ACHN (cell line): Measurements from ENCODE around the gene PLCH1.
A peak's percentile ranks its signal among the peaks of the same experiment; 100 is the strongest.

Source experiments
- DNase-seq: peaks from one replicate; pipeline ENCODE4 v3.0.0-alpha.2; 2015
- in situ Hi-C: cut with HindIII; loops from 2 replicates; pipeline ENCODE4 v1.10.0; 2017; ENCODE audit warnings: low sequenced_read_pairs, low pct_ligation_motif_present, low pct_unique_long_range_greater_than_20kb

Gene PLCH1

DNA sequence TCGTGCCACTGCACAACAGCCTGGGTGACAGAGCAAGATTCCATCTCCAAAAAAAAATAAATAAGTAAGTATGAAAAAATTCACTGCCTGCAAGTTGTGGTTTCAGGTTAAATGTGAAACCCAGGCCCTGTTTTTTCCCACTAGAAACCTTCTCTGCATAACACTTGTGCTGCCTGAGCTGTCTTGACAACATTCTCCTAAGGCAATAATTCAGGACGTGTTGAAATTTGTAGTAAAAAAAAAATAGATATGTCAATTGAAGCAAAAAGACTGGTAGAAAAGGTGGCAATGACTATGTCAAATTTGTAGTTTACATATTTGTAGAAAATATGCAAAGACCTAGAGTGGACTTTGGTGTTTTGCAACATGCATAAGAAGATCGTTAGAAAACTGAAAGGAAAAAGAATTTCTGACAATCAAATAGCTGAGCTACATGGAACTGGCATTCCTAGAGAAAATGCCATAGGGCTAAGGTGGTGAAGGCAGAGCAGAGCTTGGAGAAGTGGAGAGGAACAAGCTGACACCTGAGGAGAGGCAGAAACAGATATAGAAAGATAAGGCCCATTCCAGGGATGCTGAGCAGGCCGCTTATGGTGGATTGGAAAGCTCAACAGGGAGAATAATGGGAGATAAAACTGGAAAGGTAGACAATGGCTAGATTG, 150.2 kb downstream of the PLCH1 start:
- DNase-seq, result no peak
- in situ Hi-C loops, result no loop called here

DNA sequence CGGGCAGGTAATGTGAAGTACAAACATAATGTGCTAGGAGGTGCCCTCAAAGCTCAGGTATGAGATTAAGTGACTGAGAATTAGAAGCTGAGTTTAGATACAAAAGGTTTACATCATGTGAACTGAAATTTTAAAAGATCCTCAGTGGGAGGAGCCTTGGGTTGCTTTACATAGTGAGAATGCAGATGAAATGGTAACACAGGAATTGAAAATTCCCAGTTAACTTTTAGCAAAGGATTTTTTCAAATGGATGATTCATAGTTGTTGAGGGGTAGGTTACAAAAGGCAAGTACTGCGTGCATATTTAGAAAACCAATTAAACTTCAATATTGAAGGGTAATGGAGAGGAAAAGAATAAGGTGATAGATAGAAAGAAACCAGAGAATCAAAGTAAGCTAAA, 157.3 kb downstream of the PLCH1 start:
- in situ Hi-C loops, result no loop called here
- DNase-seq, result no peak

DNA sequence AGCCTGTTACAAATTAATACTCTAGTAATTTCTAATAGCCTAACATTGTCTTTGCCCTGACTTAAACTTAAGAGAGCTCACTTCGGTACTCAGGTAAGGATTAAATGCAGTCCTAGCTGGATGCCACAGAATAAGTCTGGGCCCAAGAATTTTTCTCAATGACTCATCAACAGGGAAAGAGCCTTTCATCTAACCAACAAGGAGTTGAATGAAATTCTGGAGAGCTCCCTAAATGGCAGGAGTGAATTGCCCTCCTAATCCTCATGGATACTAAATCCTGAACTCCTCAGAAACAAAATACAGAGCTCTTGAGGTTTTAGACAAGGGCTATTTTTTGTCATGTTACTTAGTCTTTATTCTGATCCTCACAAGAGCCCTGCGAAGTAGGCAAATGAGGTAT, 159.5 kb downstream of the PLCH1 start:
- in situ Hi-C loops, result no loop called here

DNA sequence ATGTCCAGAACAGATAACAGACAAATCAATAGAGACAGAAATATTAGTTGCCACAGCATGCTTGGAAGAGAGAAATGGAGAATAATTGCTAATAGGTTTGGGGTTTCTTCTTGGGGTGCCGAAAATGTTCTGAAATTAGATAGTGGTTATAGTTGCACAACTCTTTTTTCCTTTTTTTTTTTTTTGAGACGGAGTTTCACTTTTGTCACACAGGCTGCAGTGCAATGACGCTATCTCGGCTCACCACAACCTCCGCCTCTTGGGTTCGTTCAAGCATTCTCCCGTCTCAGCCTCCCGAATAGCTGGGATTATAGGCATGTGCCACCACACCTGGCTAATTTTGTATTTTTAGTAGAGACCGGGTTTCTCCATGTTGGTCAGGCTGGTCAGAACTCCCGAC, 163.3 kb downstream of the PLCH1 start:
- in situ Hi-C loops, result no loop called here
- DNase-seq, result no peak

More for the DNA sequence above, 159.5 kb downstream of the PLCH1 start:
- no peak for DNase-seq

DNA sequence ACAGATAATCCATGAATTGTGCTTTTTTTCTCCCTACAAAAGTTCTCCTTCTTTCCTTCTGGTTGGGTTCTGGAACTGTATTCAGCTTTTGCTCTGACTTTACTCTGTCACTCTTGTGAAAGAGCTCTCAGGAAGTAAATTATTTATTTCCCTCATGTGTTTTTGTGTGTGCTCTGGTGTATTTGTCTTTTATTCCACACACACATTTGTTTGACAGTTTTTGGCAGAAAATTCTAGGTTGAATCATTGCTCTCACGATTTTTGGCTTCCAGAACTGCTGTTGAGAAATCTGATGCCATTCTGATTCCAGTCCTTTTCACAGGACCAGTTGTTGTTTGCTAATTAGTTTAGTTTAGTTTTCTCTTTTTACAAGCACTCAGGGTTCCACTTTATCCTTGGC, 172.8 kb downstream of the PLCH1 start:
- no peak for DNase-seq
- in situ Hi-C loops, result no loop called here

DNA sequence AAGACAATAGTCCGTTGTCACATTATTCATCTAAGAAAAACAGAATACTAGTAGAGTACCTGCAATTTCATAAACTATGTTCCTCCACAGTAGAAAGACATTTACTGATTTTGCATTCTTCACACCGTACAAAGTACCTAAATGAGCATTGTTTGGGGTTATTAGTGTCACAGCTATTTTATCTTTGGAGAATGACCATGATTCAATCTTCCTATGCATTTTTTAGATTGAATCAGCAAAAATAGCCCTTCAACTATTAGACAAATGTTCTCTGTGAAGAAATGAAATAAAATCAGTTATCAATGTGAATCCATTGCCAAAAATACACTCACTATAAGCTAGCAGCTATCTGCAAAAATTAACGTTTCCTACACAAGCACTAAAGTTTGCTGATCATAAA, 176.6 kb downstream of the PLCH1 start:
- in situ Hi-C loops, result no loop called here
- no peak for DNase-seq

DNA sequence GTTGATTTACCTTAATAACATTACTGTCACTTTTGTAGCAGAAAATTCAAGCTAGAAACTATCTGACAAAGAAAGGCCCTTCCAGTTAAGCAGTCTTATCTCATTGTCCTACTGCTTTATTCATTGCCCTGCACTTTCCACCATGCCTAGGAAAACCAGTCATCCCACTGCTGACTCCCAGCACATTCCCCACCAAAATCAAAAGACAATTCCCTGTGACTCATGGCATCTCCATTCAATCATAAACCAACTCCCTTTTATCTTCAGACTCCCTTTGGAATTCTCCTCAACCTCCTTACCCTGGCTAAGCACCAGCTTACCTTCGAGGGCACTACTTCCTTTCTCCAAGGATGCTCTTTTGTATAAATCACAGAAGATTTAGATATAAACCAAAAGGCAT, 184.3 kb downstream of the PLCH1 start:
- DNase-seq, result peak; percentile 79
- in situ Hi-C loops, result no loop called here

DNA sequence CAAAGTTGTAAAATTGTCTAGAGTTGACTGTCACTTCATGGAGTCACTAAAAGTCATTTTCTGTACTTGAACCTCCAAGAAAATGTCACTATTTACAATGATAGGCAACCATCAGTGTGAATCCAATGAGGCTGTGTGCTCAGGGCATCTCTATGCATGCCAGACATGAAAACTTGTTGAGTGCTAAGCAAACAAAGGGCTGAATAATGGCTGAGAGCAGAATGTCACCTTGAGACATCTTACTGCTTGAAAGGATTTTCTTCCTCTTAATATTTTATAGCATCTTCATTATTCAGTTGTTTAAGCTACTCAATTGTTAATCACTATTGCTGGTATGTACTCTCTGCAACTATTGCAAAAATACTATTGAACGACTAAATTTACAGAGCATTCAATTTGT, 184.7 kb downstream of the PLCH1 start:
- in situ Hi-C loops, result no loop called here
- no peak for DNase-seq

DNA sequence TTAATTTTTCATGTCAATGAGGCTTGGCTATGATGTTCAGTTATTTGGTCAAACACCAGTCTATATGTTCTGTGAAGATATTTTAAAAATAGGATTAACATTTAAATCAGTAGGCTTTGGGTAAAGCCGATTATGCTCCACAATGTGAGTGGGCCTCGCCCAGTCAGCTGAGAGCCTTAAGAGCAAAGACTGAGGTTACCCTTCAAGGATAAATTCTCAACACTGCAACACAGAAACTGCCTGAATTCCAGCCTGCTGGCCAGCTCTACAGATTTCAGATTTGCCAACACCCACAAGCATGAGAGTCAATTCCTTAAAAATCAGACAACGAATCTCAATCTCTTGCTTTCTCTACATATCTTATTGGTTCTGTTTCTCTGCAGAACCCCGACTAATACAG, 188.3 kb downstream of the PLCH1 start:
- in situ Hi-C loops, result no loop called here
- no peak for DNase-seq

DNA sequence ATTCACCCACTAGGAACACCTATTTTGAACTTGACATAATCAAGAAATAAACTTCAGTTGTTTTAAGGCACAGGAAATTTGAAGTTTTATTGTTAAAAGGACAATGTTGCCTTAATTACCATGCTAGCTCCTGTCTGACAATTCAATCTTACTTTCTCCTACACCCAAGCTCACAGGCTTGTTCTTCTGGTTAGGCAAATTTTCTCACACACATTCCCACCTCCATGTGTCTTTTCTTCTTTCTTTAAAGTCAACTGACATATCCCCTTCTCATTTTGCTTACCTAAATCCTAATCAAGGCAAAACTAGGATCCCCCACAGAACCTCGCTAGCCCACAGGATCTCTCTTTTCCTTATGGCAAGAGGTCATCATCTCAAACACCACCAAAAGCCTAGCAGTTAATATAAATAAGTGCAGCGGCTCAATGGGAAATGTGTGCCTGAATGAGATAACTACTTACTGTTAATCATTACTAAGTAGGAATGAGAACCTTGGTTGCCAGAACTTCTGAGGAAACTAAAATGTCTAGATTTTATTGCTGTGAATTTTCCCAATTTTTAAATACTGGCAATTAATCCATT, 189.3 kb downstream of the PLCH1 start:
- peak; percentile 63 for DNase-seq
- in situ Hi-C loops, result no loop called here

DNA sequence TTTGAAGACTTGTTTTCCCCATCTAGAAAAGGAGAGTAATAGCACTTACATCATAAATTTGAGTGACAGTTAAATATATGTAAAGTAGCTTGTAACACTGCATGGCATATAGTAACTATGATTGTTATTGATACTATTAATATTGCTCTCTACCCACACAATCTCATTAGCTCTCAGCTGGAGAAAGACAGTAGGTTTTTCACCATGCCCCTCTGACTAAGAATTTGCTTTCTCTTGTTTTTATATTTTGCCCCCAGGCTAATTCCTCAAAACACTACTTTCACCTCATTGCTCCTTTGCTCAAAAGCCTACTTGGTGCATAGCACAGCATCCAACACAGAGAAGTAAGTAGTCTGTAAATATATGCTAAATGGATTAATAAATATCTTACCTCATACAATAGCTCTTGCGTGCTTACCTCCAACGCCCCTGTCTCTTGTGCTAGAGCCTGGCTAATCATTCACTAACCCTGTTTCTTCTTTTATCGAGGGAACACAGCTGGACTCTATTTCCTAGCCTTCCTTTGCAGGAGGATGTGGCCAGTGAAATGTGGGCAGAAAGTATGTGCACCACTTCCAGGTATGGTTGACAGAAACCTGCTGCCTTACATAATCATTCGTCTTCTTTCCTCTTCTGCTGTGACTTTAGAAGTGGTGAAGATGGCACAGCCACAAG, 190.0 kb downstream of the PLCH1 start:
- DNase-seq, result peak; percentile 84
- in situ Hi-C loops, result no loop called here

DNA sequence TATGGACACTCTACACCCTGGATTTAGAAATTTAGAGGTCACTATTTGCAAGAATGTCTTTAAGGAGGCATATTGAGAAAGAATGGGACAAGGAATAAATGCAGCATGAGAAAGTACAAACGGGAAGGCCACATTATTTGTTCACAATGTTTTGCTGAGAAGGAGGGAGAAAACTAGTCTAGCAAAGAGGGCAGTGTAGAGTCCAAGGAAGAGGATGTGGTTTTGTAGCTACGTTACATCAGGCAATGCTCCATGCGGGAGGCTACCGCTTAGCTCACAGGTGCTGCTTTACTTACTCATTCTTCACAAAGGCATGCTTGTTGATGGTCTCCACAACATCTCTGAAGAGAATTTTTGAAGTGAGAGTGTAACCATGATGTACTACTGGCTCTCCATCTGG, 191.1 kb downstream of the PLCH1 start:
- DNase-seq, result peak; percentile 82
- in situ Hi-C loops, result no loop called here

DNA sequence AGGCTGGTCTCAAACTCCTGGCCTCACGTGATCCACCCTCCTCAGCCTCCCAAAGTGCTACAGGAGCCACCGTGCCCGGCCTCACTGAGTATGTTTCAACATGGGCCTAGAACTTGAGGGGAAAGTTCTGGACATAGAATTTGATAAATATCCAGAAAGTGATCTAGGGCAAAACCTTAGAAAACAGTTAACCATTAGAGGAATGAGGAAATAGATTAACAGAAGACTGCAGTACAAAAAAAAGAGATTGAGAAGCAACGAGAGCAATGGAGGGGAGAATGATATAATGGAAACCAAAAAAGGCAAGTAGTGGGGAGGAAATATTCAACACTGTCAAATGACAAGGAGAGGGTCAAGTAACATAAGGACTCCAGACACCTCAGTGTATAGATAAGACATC, 191.5 kb downstream of the PLCH1 start:
- in situ Hi-C loops, result no loop called here
- peak; percentile 29 for DNase-seq

DNA sequence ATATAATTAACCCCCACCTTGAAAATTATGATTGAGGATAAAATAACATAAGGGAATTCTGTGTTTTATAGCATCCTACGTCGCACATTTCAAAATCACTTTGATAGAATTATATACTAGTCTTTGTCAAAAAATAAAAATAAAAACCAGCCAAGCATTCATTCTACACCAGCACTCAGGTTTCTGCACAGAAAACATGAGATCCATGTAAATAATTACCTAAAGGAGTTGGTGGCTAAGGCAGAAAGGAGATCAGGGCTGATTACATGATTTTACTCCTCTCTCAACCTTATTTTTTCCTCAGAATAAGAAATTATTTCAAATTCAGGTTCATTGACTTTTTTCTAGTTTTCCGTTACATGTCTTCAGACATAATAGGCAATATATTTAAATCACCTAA, 194.5 kb downstream of the PLCH1 start:
- peak; percentile 30 for DNase-seq
- in situ Hi-C loops, result no loop called here

DNA sequence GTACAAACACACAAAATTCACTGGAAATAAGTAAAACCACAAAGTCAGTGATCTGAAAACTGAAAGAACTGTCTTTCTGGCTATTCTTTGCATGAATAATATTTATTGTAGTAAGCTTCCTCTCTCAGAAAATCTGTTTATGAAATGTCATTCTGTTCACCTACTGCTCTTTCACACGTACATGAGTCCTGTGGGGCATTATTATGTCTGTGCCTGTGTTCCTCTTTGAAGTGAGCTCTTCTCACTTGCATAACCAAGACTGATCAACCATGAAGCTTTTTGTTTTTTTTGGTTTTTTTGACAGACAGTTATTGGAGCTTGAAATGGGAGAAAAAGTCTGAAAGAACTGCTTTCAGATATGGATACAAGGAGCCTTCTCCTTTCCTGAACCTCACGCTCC, 195.8 kb downstream of the PLCH1 start:
- DNase-seq, result no peak
- in situ Hi-C loops, result no loop called here

DNA sequence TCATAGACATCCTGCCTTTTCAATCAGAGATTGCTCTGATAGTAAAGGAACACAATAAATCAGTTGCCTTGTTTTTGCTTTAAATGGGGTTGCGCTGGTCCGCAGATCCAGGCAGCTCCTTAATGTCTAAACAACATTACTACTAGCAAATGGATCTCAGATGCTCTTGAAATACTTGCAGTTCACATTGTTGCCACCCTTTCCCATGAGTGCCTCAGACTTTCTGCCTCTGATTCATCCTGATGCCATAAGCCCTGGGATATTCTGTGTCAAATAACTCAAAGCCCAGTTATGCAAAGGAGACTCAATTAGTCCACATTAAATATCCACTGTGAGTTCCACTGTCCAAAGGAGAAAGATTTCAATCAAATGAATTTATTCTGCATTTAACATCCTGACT, 196.7 kb downstream of the PLCH1 start:
- in situ Hi-C loops, result no loop called here
- peak; percentile 40 for DNase-seq

DNA sequence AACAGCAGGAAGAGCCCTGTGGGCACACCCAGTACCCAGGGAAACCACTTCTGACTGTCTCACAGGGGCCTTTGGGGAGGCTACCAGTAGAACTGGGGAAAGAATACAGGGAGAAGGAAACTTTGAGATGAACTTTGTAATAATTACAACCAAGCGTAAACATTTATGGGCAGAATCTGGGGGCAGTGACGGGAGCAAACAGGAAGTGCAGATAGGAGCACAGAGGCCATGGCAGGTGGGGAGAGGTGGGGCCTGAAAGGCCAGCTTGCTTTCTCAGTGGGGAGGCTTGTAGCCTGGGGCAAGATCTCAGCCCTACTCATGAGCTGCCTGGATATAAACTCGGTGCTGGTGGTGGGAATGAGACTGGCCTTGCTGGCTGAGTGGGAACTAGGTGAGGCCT, 209.8 kb downstream of the PLCH1 start:
- in situ Hi-C loops, result no loop called here
- no peak for DNase-seq

DNA sequence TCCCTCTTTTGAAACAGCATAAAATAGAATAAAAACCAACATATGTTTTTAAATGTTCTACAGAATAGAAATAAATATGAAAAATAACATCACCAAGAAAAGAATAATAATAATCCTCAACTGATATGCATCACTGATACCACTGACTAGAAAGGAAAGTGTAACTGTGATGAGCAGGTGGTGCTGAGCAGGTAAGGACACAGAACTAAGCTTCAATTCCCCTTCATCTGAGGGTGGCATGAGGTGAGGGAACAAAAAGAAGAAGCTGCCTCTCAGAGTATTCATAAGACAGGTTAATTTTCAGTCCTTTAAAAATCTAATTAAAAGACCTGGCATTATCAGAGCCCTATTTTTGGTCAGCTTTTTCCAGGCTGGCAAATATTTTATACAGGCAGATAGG, 216.3 kb downstream of the PLCH1 start:
- in situ Hi-C loops, result no loop called here
- DNase-seq, result no peak

DNA sequence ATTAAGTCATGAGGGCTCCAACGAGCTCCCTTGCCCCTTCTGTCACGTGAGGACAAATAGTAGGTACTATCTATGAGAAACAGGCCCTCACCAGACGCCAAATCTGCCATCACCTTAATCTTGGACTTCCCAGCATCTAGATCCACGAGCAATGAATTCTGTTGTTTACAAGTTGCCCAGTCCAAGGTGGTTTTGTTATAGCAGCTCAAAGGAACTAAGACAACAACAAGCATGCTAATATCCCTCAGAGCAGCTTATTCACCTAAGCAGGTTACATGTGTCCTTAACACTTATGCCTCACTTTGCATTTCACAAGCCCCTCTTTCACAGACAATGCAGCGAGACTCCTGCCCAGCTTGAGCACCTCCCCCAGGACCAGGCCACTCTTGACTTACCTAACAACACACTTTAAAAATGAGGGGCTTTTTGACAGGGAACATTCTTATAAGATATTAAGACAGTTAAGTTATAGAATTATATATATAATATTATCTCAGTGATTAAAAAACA, 219.5 kb downstream of the PLCH1 start:
- DNase-seq, result no peak
- in situ Hi-C loops, result no loop called here

DNA sequence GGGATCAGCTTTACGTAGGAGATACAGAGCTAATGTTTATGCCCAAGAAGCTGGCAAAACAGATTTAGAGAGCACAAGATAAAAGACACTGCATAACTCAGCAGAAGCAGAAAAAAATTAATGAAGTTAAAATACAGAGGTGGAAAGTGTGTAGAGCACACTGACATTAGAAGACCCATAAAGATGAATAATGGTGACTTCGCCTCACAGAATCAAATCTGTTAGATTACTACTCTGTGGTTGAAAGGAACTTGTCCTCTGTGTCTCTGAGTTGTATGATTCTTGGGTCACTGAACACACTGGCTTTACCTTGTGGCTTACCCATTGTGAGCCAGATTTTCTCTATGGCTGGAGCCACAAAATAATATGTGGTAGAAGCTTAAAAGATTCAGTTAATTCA, 224.4 kb downstream of the PLCH1 start:
- in situ Hi-C loops, result no loop called here
- no peak for DNase-seq
